Middle frontal gyrus (tissue), 1 donor: ENCODE results near the gene FBRSL1.
"Not testable (repeated sequence)": the region's sequence is repeated elsewhere in the genome, so short reads cannot be mapped to it uniquely, and the experiment has no call there.

Experiments used
- DNase-seq: peaks from one replicate; pipeline ENCODE4 v3.0.0-alpha.2; 2015; ENCODE audit warnings: low spot score; ENCODE audit errors: extremely low spot score

The FBRSL1 gene

DNA sequence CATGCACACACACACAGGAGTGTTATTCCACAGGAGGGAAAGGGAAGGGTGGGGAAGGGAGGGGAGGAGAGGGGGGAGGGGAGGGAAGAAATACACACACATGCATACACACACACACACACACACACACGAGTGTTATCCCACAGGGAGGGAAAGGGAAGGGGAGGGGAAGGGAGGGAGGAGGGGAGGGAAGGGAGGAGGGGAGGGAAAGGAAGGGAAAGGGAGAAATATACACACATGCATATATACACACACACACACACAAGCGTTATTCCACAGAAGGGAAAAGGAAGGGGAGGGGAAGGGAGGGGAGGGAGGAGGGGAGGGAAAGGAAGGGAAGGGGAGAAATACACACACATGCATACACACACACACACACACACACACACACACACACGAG lies 19.6 kb upstream of the FBRSL1 start:
- no peak for DNase-seq

GRCh38 chr12:132471011-132471857 lies 18.7 kb upstream of the FBRSL1 start:
- no peak for DNase-seq

- DNase-seq = no peak
These were observed 18.1 kb upstream of the FBRSL1 start for GRCh38 chr12:132471858-132472255.

GRCh38 chr12:132472386-132472785 lies 17.6 kb upstream of the FBRSL1 start:
- DNase-seq = no peak

DNA sequence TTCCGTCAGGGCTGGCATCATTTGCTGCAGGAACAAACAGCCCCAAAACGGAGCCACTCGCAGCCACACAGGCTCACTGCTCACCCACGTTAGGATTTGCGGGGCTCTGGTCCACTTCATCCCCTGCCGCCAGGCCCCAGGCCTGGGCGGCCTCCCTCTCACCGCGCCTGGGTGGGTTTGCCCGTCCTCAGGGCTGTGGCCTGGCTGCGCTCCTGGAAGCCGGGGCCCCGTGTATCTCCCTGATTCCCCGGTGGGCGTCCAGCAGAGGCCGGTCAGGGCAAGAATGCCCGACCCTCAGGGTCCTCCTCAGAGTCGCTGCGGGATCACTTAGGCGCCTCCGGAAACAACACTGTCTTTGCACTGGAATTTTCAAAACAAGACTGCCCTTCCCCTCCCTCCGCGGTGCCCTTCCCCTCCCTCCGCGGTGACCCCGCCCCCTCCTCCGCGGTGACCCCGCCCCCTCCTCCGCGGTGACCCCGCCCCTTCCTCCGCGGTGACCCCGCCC lies 15.7 kb upstream of the FBRSL1 start:
- no peak for DNase-seq

DNA sequence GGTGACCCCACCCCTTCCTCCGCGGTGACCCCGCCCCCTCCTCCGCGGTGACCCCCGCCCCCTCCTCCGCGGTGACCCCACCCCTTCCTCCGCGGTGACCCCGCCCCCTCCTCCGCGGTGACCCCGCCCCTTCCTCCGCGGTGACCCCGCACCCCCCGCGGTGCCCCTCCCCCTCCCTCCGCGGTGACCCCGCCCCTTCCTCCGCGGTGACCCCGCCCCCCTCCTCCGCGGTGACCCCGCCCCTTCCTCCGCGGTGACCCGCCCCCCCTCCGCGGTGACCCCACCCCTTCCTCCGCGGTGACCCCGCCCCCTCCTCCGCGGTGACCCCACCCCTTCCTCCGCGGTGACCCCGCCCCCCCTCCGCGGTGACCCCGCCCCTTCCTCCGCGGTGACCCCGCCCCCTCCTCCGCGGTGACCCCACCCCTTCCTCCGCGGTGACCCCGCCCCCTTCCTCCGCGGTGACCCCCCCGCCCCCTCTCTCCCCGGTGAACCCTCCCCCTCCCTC lies 15.1 kb upstream of the FBRSL1 start:
- not testable (repeated sequence) for DNase-seq

DNA sequence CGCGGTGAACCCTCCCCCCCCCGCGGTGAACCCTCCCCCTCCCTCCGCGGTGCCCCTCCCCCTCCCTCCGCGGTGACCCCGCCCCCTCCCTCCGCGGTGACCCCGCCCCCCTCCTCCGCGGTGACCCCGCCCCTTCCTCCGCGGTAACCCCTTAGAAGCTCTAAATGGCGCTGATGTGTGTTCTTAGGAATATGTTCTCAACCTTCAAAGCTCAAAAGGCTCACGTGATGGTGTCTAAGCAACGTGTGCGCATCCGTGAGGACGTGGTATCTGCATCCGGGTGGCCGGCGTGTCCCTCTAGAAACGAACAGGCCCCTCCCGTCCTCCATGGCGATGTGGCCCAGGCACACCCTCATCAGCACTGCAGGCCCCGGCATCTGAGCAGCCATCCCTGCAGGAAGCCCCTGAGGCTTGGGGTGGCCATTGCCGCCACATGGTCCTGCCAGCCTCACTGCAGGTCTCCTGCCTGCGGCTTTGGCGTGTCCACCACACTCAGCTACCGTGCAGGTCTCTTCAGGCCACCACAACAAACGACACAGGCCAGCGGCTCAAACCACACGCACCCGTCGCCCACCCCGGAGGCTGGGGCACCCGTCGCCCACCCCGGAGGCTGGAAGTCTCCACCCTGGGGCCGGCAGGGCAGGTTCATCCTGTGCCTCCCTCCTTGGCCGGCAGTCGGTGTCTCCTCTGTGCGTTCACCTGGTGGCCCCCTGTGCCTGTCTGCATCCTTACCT lies 14.5 kb upstream of the FBRSL1 start:
- DNase-seq = no peak

DNA sequence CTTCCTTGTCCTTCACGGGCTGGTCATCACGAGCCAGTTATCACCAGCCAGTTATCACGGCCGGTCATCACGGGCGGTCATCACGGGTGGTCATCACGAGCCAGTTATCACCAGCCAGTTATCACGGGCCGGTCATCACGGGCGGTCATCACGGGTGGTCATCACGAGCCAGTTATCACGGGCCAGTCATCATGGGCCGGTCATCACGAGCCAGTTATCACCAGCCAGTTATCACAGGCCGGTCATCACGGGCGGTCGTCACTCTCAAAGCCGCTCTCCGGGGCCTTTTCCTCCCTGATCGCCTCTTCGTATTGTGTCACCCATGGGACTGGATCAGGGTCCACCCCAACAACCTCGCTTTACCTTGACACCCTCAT lies 13.9 kb upstream of the FBRSL1 start:
- DNase-seq = no peak

- DNase-seq = no peak
These were observed 13.5 kb upstream of the FBRSL1 start for GRCh38 chr12:132476421-132476820.

DNA sequence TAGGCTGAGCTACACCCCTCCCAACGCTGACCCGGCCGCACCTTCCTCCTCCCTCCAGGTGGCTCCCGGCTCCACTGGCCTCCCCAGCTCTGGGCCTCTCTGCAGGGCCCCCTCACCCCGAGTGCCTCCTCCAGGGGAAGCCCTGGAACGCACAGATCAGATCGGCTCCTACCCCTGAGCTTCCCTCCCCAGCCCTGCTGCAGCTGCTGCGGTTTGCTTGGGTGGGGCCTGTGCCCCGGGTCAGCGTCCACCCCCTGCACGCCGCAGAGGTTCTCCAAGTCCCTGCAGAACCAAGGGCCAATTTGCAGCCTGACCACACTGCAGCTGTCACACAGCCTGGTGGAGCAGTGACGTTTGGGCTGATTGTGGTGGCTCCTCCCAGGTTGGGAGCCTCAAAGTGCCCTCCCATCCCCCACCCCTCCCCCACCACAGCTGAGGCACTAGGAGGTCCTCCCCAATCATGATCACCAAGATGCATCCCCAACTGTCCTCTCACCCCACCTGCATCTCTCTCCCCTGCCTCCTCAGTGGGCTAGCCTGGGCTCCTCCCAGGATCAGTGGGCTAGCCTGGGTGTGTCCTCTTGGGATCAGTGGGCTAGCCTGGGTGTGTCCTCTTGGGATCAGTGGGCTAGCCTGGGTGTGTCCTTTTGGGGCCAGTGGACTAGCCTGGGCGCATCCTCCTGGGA lies 12.8 kb upstream of the FBRSL1 start:
- no peak for DNase-seq

GRCh38 chr12:132477703-132478432 lies 12.1 kb upstream of the FBRSL1 start:
- DNase-seq = no peak

- DNase-seq = no peak
These were observed 11.5 kb upstream of the FBRSL1 start for GRCh38 chr12:132478433-132478803.

DNA sequence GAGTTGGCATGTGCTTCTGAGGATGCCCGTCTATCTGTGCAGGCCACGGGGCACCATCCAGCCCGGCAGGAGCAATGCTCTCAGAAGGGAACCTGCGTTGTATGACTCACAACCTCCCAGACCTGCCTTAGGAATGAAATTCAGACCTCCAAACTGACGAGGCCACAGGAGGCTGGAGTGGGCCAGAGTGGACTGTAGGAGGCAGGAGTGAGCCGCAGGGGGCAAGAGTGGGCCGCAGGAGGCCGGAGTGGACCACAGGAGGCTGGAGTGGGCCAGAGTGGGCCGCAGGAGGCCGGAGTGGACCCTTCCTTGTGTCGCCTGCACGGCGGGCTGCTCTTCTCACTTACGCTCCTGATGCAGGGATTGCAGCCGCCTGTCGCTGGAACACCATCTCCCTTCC lies 11.1 kb upstream of the FBRSL1 start:
- DNase-seq = no peak

DNA sequence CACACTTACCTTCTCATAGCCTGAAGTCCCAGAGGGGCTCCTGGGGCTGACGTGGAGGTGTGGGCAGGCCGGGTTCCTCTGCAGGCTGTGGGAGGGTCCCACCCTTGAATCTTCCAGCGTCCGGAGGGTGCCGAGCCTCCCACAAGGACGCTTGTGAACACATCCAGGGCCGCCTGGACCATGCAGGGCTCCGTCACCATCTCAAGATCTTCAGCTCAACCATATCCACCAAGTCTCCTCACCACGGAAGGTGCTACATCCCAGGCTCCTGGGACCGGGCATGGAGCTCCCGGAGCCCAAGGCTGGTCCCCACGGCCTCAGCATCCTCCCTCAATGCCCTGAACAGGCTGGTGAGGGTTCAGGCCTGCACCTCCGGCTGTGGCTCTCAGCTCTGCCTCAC lies 10.7 kb upstream of the FBRSL1 start:
- no peak for DNase-seq

DNA sequence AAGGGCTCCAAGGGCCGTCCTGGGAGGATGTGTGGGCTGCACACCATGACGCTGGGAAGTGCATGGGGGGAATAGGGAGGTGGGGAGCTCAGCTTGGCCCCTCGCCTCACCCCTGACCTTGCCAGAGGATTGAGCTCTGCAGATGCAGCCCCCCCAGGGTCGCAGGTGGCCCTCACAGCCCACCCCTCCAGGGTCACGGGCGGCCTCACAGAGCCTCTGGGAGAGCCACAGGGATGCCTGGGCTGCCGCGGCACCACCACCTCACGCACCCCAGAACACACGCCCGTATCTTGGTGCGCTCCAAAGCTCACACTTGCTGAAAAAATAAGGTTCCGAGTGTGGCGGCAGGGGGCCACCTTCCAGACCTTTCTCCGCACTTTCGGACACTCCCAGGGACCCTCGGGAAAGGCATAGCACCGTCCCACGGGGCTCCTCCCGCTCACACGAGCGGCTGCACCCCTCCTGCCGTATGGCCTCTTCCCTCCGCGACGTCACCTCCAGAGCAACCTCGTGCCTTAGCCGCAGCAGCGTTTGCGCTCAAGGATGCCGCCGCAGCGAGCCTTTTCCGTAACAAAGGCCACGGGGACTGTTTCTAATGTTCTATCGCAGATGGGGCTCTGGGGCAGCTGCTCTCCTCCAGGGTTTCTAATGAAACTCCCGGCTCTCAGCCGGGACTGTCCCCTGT lies 9.9 kb upstream of the FBRSL1 start:
- no peak for DNase-seq

DNA sequence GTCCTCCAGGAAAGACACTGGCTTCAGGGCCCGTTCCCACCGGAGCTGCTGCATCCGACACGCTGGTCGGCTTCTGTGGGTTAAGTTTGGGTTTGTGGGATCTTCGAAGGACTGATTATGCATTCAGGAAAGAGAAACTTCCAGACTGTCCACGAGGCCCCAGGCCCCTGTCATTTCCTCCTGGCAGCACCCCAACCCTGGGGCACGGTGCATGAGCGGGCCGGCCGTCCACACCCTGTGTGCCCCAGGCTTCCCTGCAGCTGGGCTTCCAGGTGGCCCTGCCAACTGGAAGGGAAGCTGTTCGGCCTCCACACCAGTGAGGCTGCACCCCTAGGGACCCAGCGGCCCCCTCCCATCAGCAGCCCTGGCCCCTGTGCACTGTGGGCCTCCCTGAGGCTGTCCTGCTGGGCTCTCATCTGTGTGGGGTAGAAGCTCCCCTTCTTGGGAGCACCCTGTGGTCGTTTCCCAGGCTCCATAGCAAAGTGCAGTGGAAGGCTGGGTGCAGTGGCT lies 9.3 kb upstream of the FBRSL1 start:
- DNase-seq = no peak

GRCh38 chr12:132481345-132481744 lies 8.6 kb upstream of the FBRSL1 start:
- no peak for DNase-seq

- DNase-seq = no peak
These were observed 7.9 kb upstream of the FBRSL1 start for GRCh38 chr12:132481771-132482745.

- DNase-seq = no peak
These were observed 7.2 kb upstream of the FBRSL1 start for GRCh38 chr12:132482771-132483170.
